WTC11 (cell line): ENCODE data around the gene TUBB8. TPM values are rescaled to one million over a fixed set of nuclear protein-coding genes. Genes with fewer than 3 reads are reported as not detected.

Experiments
- ATAC-seq: fragments of 200-7000 bp; cut with Tn5 transposase; 2 replicates; pipeline ENCODE4 v1.10.0; 2021; ENCODE audit warnings: mild to moderate bottlenecking, moderate library complexity
- CTCF ChIA-PET: fragments of 300-600 bp; sonication (Branson Sonifier 250); formaldehyde crosslinking; loops from one replicate; lab custom pipeline; 2021; ENCODE audit warnings: antibody characterized with exemption; lab: Charles Lee
- POLR2A ChIA-PET: fragments of 350-600 bp; sonication (Branson Sonifier 250); formaldehyde crosslinking; loops from one replicate; lab custom pipeline; 2021; ENCODE audit warnings: antibody characterized with exemption; lab: Charles Lee
- DNase-seq: peaks from one replicate; pipeline ENCODE4 v3.0.0; 2021; ENCODE audit warnings: low spot score
- H3K27ac Mint-ChIP-seq: 2 replicates; pipeline ENCODE4 v1.8.0; 2021; ENCODE audit warnings: mixed read lengths
- H3K27me3 Mint-ChIP-seq: 2 replicates; pipeline ENCODE4 v1.8.0; 2021; ENCODE audit warnings: low read depth, mild to moderate bottlenecking, moderate library complexity, mixed read lengths
- H3K36me3 Mint-ChIP-seq: 2 replicates; pipeline ENCODE4 v1.8.0; 2021; ENCODE audit warnings: mixed read lengths
- H3K4me1 Mint-ChIP-seq: 2 replicates; pipeline ENCODE4 v1.8.0; 2022; ENCODE audit warnings: mixed read lengths
- H3K4me3 Mint-ChIP-seq: 2 replicates; pipeline ENCODE4 v1.8.0; 2021; ENCODE audit warnings: mild to moderate bottlenecking, moderate library complexity, mixed read lengths
- H3K9me3 Mint-ChIP-seq: 2 replicates; pipeline ENCODE4 v1.8.0; 2021; ENCODE audit warnings: mixed read lengths
- AFF4 ChIP-seq: sonication (generic); formaldehyde crosslinking; IDR thresholded peaks from 2 replicates; pipeline ENCODE4 v1.8.1; 2023; ENCODE audit warnings: mild to moderate bottlenecking, missing genetic modification reagents, borderline replicate concordance
- AR ChIP-seq: fragments of 250-450 bp; sonication (Bioruptor Pico); IDR thresholded peaks from 2 replicates; pipeline ENCODE4 v1.9.0; 2021; ENCODE audit warnings: mild to moderate bottlenecking
- E2F4 ChIP-seq: sonication (generic); formaldehyde crosslinking; IDR thresholded peaks from 2 replicates; pipeline ENCODE4 v1.8.1; 2022; ENCODE audit warnings: low read depth, mild to moderate bottlenecking, moderate library complexity, missing genetic modification reagents, borderline replicate concordance
- ELF4 ChIP-seq: sonication (generic); formaldehyde crosslinking; IDR thresholded peaks from 2 replicates; pipeline ENCODE4 v1.8.1; 2022; ENCODE audit warnings: low read depth, mild to moderate bottlenecking, moderate library complexity, missing genetic modification reagents
- FOXP1 ChIP-seq: sonication (generic); formaldehyde crosslinking; IDR thresholded peaks from 2 replicates; pipeline ENCODE4 v1.8.0; 2022; ENCODE audit warnings: missing genetic modification reagents, mild to moderate bottlenecking, moderate library complexity, borderline replicate concordance
- GTF2I ChIP-seq: fragments of 250-450 bp; sonication (Bioruptor Pico); conservative IDR thresholded peaks from 2 replicates; pipeline ENCODE4 v1.4.0; 2021; ENCODE audit warnings: mild to moderate bottlenecking
- IRF2 ChIP-seq: sonication (generic); formaldehyde crosslinking; IDR thresholded peaks from 2 replicates; pipeline ENCODE4 v1.8.0; 2022; ENCODE audit warnings: low read depth, missing genetic modification reagents, borderline replicate concordance
- MXD4 ChIP-seq: fragments of 250-450 bp; sonication (Bioruptor Pico); IDR thresholded peaks from 2 replicates; pipeline ENCODE4 v1.8.0; 2021; ENCODE audit warnings: mild to moderate bottlenecking, moderate library complexity, borderline replicate concordance
- MYBL2 ChIP-seq: sonication (generic); formaldehyde crosslinking; IDR thresholded peaks from 2 replicates; pipeline ENCODE4 v1.8.1; 2023; ENCODE audit warnings: mild to moderate bottlenecking, moderate library complexity, missing genetic modification reagents
- OVOL2 ChIP-seq: fragments of 250-450 bp; sonication (Bioruptor Pico); IDR thresholded peaks from 2 replicates; pipeline ENCODE4 v1.9.0; 2021; ENCODE audit warnings: mild to moderate bottlenecking, borderline replicate concordance
- RORB ChIP-seq: fragments of 250-450 bp; sonication (Bioruptor Pico); IDR thresholded peaks from 2 replicates; pipeline ENCODE4 v1.9.0; 2021; ENCODE audit warnings: mild to moderate bottlenecking
- SP1 ChIP-seq: sonication (generic); formaldehyde crosslinking; conservative IDR thresholded peaks from 2 replicates; pipeline ENCODE4 v1.8.1; 2022; ENCODE audit warnings: missing genetic modification reagents
- TP53 ChIP-seq: sonication (generic); formaldehyde crosslinking; IDR thresholded peaks from 2 replicates; pipeline ENCODE4 v1.8.1; 2023; ENCODE audit warnings: mild to moderate bottlenecking, missing genetic modification reagents
- ZNF423 ChIP-seq: fragments of 250-450 bp; sonication (Bioruptor Pico); IDR thresholded peaks from 2 replicates; pipeline ENCODE4 v2.1.2; 2022; ENCODE audit warnings: mild to moderate bottlenecking, moderate library complexity
- ZNF425 ChIP-seq: fragments of 250-450 bp; sonication (Bioruptor Pico); conservative IDR thresholded peaks from 2 replicates; pipeline ENCODE4 v1.9.0; 2021; ENCODE audit warnings: mild to moderate bottlenecking
- total RNA-seq: library from RNA; stranded (reverse); gene quantifications from 3 replicates; pipeline ENCODE4 v1.2.3, GENCODE V29; 2021

TUBB8 gene
- total RNA-seq, 1 experiment from 2014 or later: 2.3 TPM

- ChIA-PET POLR2A (no interaction called here), CTCF (no interaction called here)
- Mint-ChIP-seq H3K4me1 (peaks cover 6% of the 10 kb centered on the region), H3K27ac (no peak overlapping the region), H3K9me3 (peaks cover 23% of the 10 kb centered on the region), H3K4me3 (no peak overlapping the region), H3K27me3 (peaks cover 11% of the 10 kb centered on the region), H3K36me3 (peaks cover 20% of the 10 kb centered on the region)
- TF ChIP-seq AR (CRISPR knock-in tag) (no peak), MXD4 (CRISPR knock-in tag) (no peak), GTF2I (CRISPR knock-in tag) (no peak), AFF4 (no peak), E2F4 (CRISPR knock-in tag) (no peak), IRF2 (no peak), RORB (CRISPR knock-in tag) (no peak), OVOL2 (no peak), ZNF423 (CRISPR knock-in tag) (no peak), ELF4 (CRISPR knock-in tag) (no peak), MYBL2 (CRISPR knock-in tag) (no peak), SP1 (no peak), TP53 (no peak), ZNF425 (no peak)
- DNase-seq (no peak), ATAC-seq (no peak)
Observed at GRCh38 chr10:92153-92552, 43.1 kb upstream of the TUBB8 start.

GRCh38 chr10:91313-91712 is 42.2 kb upstream of the TUBB8 start:
- Mint-ChIP-seq H3K27ac (no peak overlapping the region), H3K4me3 (no peak overlapping the region)

More at GRCh38 chr10:91313-91712, 42.2 kb upstream of the TUBB8 start:
- Mint-ChIP-seq H3K36me3 (peaks cover 13% of the 10 kb centered on the region), H3K4me1 (peaks cover 6% of the 10 kb centered on the region), H3K9me3 (peaks cover 18% of the 10 kb centered on the region), H3K27me3 (peaks cover 6% of the 10 kb centered on the region; the same call in 1 of the 2 replicates)
- TF ChIP-seq IRF2: no peak
- no peak for TF ChIP-seq FOXP1 (CRISPR knock-in tag)
- POLR2A ChIA-PET: no interaction called here
- ATAC-seq (no peak), DNase-seq (no peak)
- CTCF ChIA-PET: no interaction called here
